Activated effector memory CD4-positive, alpha-beta T cell treated with Interleukin-2 at 50 U/mL for 16 hours (primary cell): ENCODE measurements around the gene DYTN.
"Not testable (repeated sequence)": the region's sequence is repeated elsewhere in the genome, so short reads cannot be mapped to it uniquely, and the experiment has no call there.

ENCODE experiments used
- DNase-seq: peaks from one replicate; pipeline ENCODE4 v3.0.0-alpha.2; 2020

Gene DYTN, protein sequence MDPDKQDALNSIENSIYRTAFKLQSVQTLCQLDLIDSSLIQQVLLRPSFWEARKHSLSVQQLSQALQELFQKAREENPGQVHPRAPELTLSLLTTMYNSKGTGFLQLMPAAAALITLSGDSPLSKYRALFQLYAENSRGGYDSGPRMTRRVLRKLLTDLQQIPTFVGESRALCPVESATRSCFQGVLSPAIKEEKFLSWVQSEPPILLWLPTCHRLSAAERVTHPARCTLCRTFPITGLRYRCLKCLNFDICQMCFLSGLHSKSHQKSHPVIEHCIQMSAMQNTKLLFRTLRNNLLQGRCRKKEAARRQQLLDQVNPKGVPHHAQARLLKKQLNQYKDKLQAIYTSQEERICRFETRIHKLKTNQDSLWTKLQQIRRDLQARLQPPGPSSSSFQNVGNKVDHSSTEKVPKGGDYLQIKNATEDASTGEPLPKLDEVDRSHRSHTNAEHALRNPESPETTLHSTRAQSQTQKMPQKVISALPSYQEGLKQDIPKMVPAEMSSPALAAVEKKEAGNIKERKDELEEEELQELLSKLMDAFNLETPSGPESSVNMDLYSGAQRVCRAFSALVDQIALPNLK

DNA sequence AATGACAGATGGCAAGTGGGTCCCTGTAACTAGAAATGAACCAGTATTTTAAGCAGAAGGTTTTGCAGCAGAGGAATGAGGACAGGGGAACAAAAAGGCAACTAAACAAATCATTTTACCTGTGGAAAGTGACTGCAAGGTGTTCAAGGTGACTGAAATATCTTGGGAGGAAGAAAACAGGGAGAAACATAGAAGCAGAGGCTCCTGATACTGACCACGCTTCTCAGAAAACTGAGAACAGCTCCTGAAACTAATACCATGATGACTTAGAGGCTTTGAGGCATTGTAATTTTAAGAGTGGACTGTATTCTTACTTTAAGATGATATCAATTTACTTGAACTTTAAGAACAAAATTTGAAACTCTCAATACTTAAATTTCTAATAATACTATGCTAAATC lies at the start of gene DYTN:
TSS of gene DYTN (minus strand) at position 101 of the 400 bp plus-strand sequence. CDS start 117 bp downstream, outside the sequence.
- DNase-seq = no peak

DNA sequence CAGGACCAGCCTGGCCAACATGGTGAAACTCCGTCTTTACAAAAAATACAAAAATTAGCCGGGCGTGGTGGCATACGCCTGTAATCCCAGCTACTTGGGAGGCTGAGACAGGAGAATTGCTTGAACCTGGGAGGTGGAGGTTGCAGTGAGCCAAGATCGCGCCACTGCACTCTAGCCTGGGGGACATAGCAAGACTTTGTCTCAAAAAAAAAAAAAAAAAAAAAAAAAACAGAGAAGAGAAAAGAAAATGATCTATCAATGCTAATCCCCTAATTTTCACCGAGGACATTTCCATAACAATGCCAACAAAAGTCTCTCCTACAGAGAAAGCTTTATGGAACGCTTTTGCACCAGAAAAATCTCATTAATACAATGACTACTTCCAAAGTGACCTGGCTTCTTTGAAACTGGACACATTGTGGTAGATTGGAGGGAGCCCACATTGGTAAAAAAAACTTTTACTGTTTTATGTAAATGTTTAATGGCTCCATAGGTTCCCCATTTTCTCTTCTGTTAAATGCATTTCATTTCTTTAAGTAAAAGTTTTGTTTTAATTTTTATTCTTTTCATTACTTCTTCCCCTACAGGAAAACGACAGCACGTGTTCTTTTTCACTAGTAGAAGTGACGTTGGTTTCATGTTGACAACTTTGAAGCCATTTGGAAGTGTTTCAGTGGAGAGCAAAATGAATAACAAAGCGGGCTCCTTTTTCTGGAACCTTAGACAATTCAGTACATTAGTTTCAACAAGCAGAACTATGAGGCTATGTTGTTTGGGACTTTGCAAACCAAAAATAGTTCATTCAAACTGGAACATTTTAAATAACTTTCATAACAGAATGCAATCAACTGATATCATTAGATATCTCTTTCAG lies 48.1 kb upstream of the DYTN start:
- no peak for DNase-seq

DNA sequence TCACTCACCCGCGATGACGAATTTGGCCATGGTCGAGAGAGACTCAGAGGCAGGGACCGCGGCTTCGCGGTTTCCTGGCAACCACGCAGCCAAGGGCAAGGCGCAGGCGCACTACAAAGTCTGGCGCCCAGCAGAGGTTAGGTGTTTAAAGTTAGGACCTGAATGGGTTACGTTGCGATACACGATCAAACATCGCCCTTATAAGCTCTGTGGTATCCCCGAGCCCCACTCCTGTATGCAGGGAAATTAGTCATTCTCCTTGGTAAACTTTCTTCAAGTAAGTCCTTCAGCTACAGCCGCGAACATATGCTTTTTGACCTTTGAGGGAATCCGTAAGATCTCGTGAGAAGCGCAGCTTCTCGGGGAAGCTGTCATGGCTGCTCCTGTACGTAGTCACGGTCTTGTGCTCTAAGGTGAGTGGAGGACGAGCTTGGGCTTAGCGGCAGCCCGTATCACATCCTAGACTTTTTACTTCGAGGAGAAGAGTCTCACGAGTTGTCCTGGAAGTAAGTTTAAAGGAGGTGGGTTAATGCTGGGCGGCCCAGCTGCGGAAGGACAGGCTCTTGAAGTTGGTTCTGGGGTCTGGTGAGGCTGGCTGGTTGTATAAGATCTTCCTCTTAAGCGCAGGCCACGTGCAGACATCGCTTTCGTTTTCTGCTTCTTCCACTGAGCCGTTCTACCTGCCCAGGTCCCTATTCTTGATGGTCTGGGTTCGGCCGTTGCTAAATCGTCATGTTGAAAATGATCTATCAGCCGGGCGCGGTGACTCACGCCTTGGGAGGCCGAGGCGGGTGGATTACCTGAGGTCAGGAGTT lies 47.3 kb upstream of the DYTN start, which contains the start of the genes FASTKD2 and MDH1B:
TSS of gene FASTKD2 (plus strand) at position 365 of the 815 bp plus-strand sequence. CDS start 1,088 bp downstream, outside the sequence.
TSS of gene MDH1B (minus strand) at position 87 of the 815 bp plus-strand sequence. CDS start at position 30, 57 bp downstream.
- DNase-seq = peak; percentile 72

- no peak for DNase-seq
These were observed 46.6 kb upstream of the DYTN start for GRCh38 chr2:206764673-206765241.

- no peak for DNase-seq
These were observed 38.6 kb upstream of the DYTN start for GRCh38 chr2:206756816-206757215.

GRCh38 chr2:206740800-206741199 lies 22.6 kb upstream of the DYTN start:
- DNase-seq = no peak

GRCh38 chr2:206739271-206739670 lies 21.1 kb upstream of the DYTN start:
- DNase-seq = no peak

DNA sequence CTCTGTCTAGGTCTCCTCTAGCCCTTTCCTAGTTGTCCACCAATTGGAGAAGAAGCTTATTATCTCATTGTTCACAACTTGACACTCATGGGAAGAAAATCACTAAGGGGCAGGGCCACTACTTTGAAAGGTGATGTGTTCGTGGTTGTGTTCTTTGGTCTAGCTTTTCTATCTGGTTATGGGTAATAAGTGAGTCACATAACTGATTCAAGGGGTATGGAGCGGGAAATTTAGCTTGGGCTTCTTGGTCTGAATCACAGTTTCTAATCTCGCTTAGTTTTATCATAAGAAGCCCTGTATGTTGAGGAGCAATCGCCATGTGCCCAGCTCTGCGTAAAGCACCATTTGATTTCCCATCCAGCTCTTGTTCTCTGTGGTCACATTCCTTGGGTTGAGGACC lies 18.7 kb upstream of the DYTN start:
- DNase-seq = no peak

GRCh38 chr2:206733341-206733740 lies 15.1 kb upstream of the DYTN start:
- no peak for DNase-seq

GRCh38 chr2:206728277-206729199 lies 10.3 kb upstream of the DYTN start:
- no peak for DNase-seq

GRCh38 chr2:206727287-206727686 lies 9.1 kb upstream of the DYTN start:
- no peak for DNase-seq

- no peak for DNase-seq
These were observed 5.1 kb upstream of the DYTN start for GRCh38 chr2:206723288-206723687.

DNA sequence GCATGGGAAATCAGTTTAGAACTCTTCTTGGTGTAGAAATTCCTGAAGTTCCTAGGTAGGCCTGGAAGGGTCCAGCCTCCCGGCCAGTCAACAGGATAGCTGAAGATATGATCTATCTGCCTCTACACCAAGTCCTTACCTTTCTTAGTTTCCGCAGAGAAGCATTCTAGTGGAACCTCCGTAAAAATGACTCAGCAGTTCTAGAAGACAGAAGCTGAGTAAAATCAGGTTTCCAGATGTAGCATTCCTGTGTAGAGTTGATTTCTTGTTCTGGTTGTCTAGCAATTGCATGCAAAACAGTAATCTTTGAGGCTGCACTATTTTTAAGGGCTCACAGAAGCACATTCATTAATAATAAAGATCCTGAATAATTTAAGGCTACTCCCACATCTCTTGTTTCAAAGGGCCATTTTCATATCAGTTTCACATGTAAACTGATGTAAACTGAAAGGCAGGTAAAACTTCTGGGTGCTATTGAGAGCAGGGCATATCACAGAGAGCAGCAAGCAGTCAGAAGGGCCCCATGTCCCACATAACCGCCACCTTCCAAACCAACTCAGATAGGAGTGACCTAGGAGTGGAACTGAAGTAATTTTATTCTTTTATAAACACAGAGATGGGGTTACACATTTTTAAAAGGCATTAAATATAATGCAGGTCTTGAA lies 3.2 kb upstream of the DYTN start:
- DNase-seq = no peak

GRCh38 chr2:206716623-206717022 lies 1.6 kb downstream of the DYTN start:
- no peak for DNase-seq

- not testable (repeated sequence) for DNase-seq
These were observed 3.0 kb downstream of the DYTN start for GRCh38 chr2:206715183-206715582.

DNA sequence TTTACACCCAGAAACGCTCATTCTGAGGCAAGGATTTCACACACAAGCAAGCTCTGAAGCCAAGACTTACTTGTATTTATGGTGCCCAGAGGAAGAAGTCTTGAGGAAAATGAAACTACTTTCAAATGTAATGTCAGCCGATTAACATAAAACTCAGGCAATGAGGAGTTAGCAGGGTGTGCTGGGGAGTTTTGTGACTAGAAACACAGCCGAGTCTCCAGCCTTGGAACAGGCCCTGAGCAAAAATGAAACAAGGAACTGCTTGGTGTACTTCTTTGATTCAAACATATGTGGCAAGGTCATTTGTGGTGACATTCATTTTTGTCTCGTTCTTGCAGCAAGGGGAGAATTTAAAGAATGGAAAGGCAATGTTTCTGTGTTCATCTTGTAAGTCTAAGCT lies 4.5 kb downstream of the DYTN start:
- DNase-seq = no peak

GRCh38 chr2:206708286-206708685 lies 9.9 kb downstream of the DYTN start:
- no peak for DNase-seq

DNA sequence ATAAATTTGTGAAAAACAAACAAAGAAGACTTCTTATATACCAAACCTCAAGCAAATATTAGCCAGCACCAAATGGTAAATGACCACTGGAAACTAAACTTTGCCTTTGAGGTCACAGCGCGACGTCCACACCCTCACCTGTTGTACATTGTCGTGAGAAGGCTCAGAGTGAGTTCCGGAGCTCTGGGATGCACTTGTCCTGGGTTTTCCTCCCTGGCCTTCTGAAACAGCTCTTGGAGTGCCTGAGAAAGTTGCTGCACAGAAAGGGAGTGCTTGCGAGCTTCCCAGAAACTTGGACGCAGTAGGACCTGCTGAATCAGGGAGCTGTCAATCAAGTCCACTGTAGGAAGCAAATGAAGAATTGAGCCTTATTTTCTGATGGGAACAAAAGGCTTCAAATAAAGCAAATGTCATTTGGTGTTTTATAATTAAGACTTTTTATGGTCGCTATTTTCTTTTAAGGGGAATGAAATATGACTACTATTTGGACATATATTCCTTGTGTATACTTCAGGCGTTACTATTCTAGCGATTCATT lies 11.0 kb downstream of the DYTN start:
- no peak for DNase-seq

DNA sequence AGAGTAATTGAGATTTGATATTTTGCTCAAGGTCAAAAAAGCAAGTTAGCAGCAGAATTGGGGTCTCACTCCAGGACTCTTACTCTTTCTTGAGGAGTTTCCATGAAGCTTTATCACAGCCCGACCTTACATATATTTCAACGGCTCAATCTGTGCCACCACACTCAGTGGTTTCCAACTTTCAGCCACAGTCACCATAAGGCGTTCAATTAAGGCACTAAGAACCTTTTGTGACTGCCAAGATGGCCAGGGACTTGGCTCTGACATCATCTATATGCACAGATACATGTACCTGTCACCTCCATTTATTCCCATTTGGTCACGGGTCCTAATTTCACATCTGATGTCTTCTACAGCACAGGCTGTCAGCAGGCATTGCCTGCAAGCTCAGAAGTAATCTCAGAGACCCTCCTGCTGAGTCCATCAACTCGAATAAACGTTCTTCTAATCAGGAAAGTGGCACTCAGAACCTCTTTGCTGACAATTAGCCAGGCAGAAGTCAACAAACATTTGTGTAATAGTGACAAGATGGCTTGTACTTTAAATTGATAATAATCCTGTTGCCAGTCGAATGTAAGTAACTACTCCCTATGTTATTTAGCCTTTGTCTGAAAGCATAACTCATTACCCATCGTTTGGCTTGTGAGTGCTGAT lies 16.1 kb downstream of the DYTN start:
- DNase-seq = no peak
